A549 (cell line): ENCODE results near the gene NUDCD3. TPM values are rescaled to one million over a fixed set of nuclear protein-coding genes. Genes with fewer than 3 reads are reported as not detected.

Experiments used
- ATAC-seq, 2 experiments: fragments of 200-7000 bp in 1 of 2; fragments of >200 bp in 1 of 2; cut with Nextera tagmentation in 1 of 2; cut with Tn5 transposase in 1 of 2; 3 replicates each; pipeline versions ENCODE4 v1.8.0 to v1.9.1; 2018 to 2020; ENCODE audit warnings: mild to moderate bottlenecking in 1 of 2, moderate library complexity in 1 of 2
- CTCF ChIA-PET: fragments of 300-600 bp; sonication (Branson Sonifier 250); formaldehyde crosslinking; extraction: SDS; loops from one replicate; lab custom pipeline; 2021; ENCODE audit warnings: antibody characterized with exemption, inconsistent platforms; lab: Yijun Ruan, JAX
- POLR2A ChIA-PET: fragments of 350-600 bp; formaldehyde crosslinking; extraction: SDS; loops from one replicate; lab custom pipeline; 2021; ENCODE audit warnings: antibody characterized with exemption, inconsistent platforms; lab: Yijun Ruan, JAX
- DNase-seq, 2 experiments: peaks; one replicate each; pipeline versions ENCODE4 v3.0.0 to v3.0.0-alpha.2; 2011 to 2016; ENCODE audit warnings: low read depth in 1 of 2, low spot score in 1 of 2
- FAIRE-seq: peaks from 2 replicates; lab custom pipeline; 2011; peaks lifted over from hg19 to GRCh38; lab: Jason Lieb, UNC
- H3K27ac ChIP-seq, 2 experiments: fragments of >200 bp; sonication (Bioruptor Twin); formaldehyde crosslinking; 3 replicates each; pipeline ENCODE4 v1.5.1; 2016 to 2017
- H3K4me1 ChIP-seq: fragments of >200 bp; sonication (Bioruptor Twin); formaldehyde crosslinking; 3 replicates; pipeline ENCODE4 v1.6.1; 2016
- H3K4me2 ChIP-seq: fragments of >200 bp; sonication (Bioruptor Twin); formaldehyde crosslinking; 3 replicates; pipeline ENCODE4 v1.6.1; 2016
- H3K4me3 ChIP-seq: fragments of >200 bp; sonication (Bioruptor Twin); formaldehyde crosslinking; 3 replicates; pipeline ENCODE4 v1.5.1; 2016
- H3K9me3 ChIP-seq: fragments of >200 bp; sonication (Bioruptor Twin); formaldehyde crosslinking; 3 replicates; pipeline ENCODE4 v1.6.1; 2016
- CBX2 ChIP-seq: fragments of 200-600 bp; sonication (generic); IDR thresholded peaks from 2 replicates; pipeline ENCODE4 v1.6.1; 2016; ENCODE audit warnings: low read depth, mild to moderate bottlenecking, borderline replicate concordance
- CEBPB ChIP-seq, 2 experiments: fragments of >200 bp in 1 of 2; sonication (Bioruptor Twin) in 1 of 2; formaldehyde crosslinking in 1 of 2; IDR thresholded peaks; 2 replicates each; pipeline ENCODE4 v1.6.1; 2012 to 2016
- CTCF ChIP-seq: fragments of >200 bp; sonication (Bioruptor Twin); formaldehyde crosslinking; IDR thresholded peaks from 3 replicates; pipeline ENCODE4 v1.5.1; 2016
- EHF ChIP-seq: fragments of 250-450 bp; sonication (Bioruptor Pico); IDR thresholded peaks from 2 replicates; pipeline ENCODE4 v1.5.0; 2020; ENCODE audit warnings: mild to moderate bottlenecking
- GATA3 ChIP-seq: IDR thresholded peaks from 2 replicates; pipeline ENCODE4 v1.6.1; 2012; ENCODE audit warnings: borderline replicate concordance
- HES2 ChIP-seq: fragments of >200 bp; sonication (Bioruptor Twin); formaldehyde crosslinking; IDR thresholded peaks from 2 replicates; pipeline ENCODE4 v1.6.1; 2016
- HEYL ChIP-seq: fragments of 250-450 bp; sonication (Bioruptor Pico); IDR thresholded peaks from 2 replicates; pipeline ENCODE4 v1.8.0; 2021; ENCODE audit warnings: mild to moderate bottlenecking, moderate library complexity
- HMGXB4 ChIP-seq: fragments of 250-450 bp; sonication (Bioruptor Pico); IDR thresholded peaks from 2 replicates; pipeline ENCODE4 v1.5.0; 2021; ENCODE audit warnings: mild to moderate bottlenecking, moderate library complexity, borderline replicate concordance
- KDM1A ChIP-seq: fragments of 200-600 bp; sonication (generic); IDR thresholded peaks from 2 replicates; pipeline ENCODE4 v1.6.1; 2016; ENCODE audit warnings: low read depth, mild to moderate bottlenecking
- MAFK ChIP-seq: fragments of 450-650 bp; IDR thresholded peaks from 2 replicates; pipeline ENCODE4 v1.6.1; 2014; ENCODE audit not compliant: partially characterized antibody
- POLR2AphosphoS2 ChIP-seq: conservative IDR thresholded peaks from 2 replicates; pipeline ENCODE4 v1.6.1; 2012; ENCODE audit warnings: low read length, improper control_type of control experiment, inconsistent platforms
- RAD21 ChIP-seq, 2 experiments: fragments of >200 bp in 1 of 2; sonication (Bioruptor Twin) in 1 of 2; formaldehyde crosslinking in 1 of 2; IDR thresholded peaks in 1 of 2; conservative IDR thresholded peaks in 1 of 2; 2 replicates in 1 of 2; 3 replicates in 1 of 2; pipeline ENCODE4 v1.6.1; 2012 to 2018; ENCODE audit warnings: inconsistent platforms in 1 of 2
- RFX5 ChIP-seq: fragments of 450-650 bp; IDR thresholded peaks from 2 replicates; pipeline ENCODE4 v1.7.1; 2014; ENCODE audit warnings: antibody characterized with exemption, mild to moderate bottlenecking, moderate library complexity
- SMC3 ChIP-seq: fragments of >200 bp; sonication (Bioruptor Twin); formaldehyde crosslinking; IDR thresholded peaks from 3 replicates; pipeline ENCODE4 v1.6.1; 2018; ENCODE audit warnings: inconsistent platforms
- ZSCAN20 ChIP-seq: fragments of 250-450 bp; sonication (Bioruptor Pico); IDR thresholded peaks from 2 replicates; pipeline ENCODE4 v1.8.0; 2022; ENCODE audit warnings: mild to moderate bottlenecking, moderate library complexity
- WGBS: methylation state at CpG from one replicate; pipeline ENCODE4 v1.1.6; 2017; ENCODE audit errors: missing lambda C conversion rate; 5-methylcytosine and 5-hydroxymethylcytosine counted together
- polyA plus RNA-seq, 4 experiments: library from polyadenylated mRNA; depleted of rRNA in 3 of 4; stranded (reverse); fragments of >200 nt; fragmentation: RNase III in 1 of 4; extraction: RNeasy Plus Mini Kit Qiagen cat#74134 plus additional on column Dnase treatment in 1 of 4; gene quantifications; 2 replicates in 3 of 4; 3 replicates in 1 of 4; pipeline ENCODE4 v1.2.3, GENCODE V29; 2011 to 2017

Gene NUDCD3
- polyA plus RNA-seq, 2 of the 4 experiments (the other 2 are of a cell fraction), result 44.3 to 66.3 TPM

- WGBS, result 45% methylated on average over 7 of the region's 9 CpGs
- ChIA-PET CTCF (interaction anchor here (0.5 to 1.7 kb wide), 10 partner anchors 11 to 787 kb away, joined by 3 to 12 read pairs (median 3); no protein-coding TSS in a partner anchor), POLR2A (no interaction called here)
- Histone ChIP-seq H3K4me1 (no peaks in the 10 kb centered on the region), H3K4me3 (no peak overlapping the region), H3K27ac (no peak overlapping the region), H3K9me3 (peaks cover 3% of the 10 kb centered on the region; the same call in 1 of the 3 replicates), H3K4me2 (no peak overlapping the region)
- DNase-seq (no peak), FAIRE-seq (no peak), ATAC-seq (peak; percentile 39 to 77)
- TF ChIP-seq MAFK (peak; percentile 39), GATA3 (no peak), RFX5 (peak; percentile 60; the same call in 1 of the 2 replicates)
Observed at GRCh38 chr7:44348851-44349781, 141.3 kb downstream of the NUDCD3 start.

GRCh38 chr7:44348300-44348699 lies 142.2 kb downstream of the NUDCD3 start:
- FAIRE-seq (no peak), DNase-seq (peak; percentile 28 to 47), ATAC-seq (peak; percentile 56 to 88; a peak in 5 of 6 replicates)
- H3K4me2 ChIP-seq, result no peak overlapping the region
- 54% methylated on average over 2 of the region's 2 CpGs for WGBS
- no peak overlapping the region for H3K27ac ChIP-seq
- POLR2A ChIA-PET, result no interaction called here
- no peaks in the 10 kb centered on the region for H3K4me1 ChIP-seq
- H3K4me3 ChIP-seq, result no peak overlapping the region
- H3K9me3 ChIP-seq, result no peaks in the 10 kb centered on the region; the same call in 2 of the 3 replicates
- CTCF ChIA-PET, result interaction anchor here (0.5 to 1.7 kb wide), 9 partner anchors 10 to 787 kb away, joined by 3 to 12 read pairs (median 3); no protein-coding TSS in a partner anchor
- TF ChIP-seq SMC3 (peak; percentile 24; the same call in 1 of the 3 replicates), CEBPB (IDR thresholded peaks at IDR 0.05) (no peak), HES2 (no peak), RAD21 (conservative IDR thresholded peaks at IDR 0.05 in 1 of 2, IDR thresholded peaks at IDR 0.05 in 1 of 2) (peak; percentile 37 to 61; a peak in 4 of 5 replicates), EHF (CRISPR knock-in tag) (no peak), KDM1A (no peak), HEYL (CRISPR knock-in tag) (no peak), CTCF (peak; percentile 16; the same call in 1 of the 3 replicates)

GRCh38 chr7:44347546-44348114 lies 142.8 kb downstream of the NUDCD3 start:
- ChIA-PET POLR2A (no interaction called here), CTCF (interaction anchor here (0.7 to 1.7 kb wide), 6 partner anchors 9 to 788 kb away, joined by 3 to 12 read pairs (median 3); no protein-coding TSS in a partner anchor)
- Histone ChIP-seq H3K4me3 (no peak overlapping the region), H3K4me1 (no peaks in the 10 kb centered on the region), H3K9me3 (no peaks in the 10 kb centered on the region; the same call in 2 of the 3 replicates), H3K27ac (no peak overlapping the region), H3K4me2 (no peak overlapping the region)
- FAIRE-seq, result no peak
- no peak for TF ChIP-seq CTCF
- no peak for TF ChIP-seq POLR2AphosphoS2
- no peak for TF ChIP-seq ZSCAN20 (CRISPR knock-in tag)
- no peak for TF ChIP-seq HMGXB4 (CRISPR knock-in tag)
- no peak for TF ChIP-seq GATA3
- TF ChIP-seq CBX2, result no peak
- no peak for DNase-seq
- no peak for ATAC-seq
